ENCODE data around the gene RCOR1. TPM values are rescaled to one million over a fixed set of nuclear protein-coding genes. Genes with fewer than 3 reads are reported as not detected.

The RCOR1 gene
- total RNA-seq, 4 donors from 2014 or later: 12.6 to 20.9 (median 15.7) TPM

DNA sequence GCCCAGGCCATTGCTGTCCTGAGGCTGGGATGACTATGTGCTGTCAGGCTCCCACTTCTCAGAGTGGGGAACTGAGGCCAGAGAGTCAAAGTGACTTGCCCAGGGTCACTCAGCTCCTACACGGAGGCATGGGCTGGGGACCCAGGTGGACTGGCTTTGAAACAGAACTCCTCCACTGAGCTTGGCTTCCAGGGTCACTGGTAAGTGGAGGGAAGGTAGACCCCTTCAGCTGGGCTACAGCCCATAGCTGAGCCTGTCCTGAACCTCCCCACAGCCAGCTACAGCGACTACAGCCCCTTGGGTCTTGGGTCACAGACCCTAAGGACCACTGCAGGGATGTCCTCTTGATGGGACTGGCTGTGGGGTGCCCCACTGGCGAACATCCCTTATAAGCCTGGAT, 144.5 kb downstream of the RCOR1 start:
- ATAC-seq (ENCODE audit: low FRiP score) (no peak), DNase-seq (ENCODE audit: low spot score) (no peak)
- TF ChIP-seq, protein P1, sequence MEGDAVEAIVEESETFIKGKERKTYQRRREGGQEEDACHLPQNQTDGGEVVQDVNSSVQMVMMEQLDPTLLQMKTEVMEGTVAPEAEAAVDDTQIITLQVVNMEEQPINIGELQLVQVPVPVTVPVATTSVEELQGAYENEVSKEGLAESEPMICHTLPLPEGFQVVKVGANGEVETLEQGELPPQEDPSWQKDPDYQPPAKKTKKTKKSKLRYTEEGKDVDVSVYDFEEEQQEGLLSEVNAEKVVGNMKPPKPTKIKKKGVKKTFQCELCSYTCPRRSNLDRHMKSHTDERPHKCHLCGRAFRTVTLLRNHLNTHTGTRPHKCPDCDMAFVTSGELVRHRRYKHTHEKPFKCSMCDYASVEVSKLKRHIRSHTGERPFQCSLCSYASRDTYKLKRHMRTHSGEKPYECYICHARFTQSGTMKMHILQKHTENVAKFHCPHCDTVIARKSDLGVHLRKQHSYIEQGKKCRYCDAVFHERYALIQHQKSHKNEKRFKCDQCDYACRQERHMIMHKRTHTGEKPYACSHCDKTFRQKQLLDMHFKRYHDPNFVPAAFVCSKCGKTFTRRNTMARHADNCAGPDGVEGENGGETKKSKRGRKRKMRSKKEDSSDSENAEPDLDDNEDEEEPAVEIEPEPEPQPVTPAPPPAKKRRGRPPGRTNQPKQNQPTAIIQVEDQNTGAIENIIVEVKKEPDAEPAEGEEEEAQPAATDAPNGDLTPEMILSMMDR (IDR thresholded peaks at IDR 0.05): no peak

DNA sequence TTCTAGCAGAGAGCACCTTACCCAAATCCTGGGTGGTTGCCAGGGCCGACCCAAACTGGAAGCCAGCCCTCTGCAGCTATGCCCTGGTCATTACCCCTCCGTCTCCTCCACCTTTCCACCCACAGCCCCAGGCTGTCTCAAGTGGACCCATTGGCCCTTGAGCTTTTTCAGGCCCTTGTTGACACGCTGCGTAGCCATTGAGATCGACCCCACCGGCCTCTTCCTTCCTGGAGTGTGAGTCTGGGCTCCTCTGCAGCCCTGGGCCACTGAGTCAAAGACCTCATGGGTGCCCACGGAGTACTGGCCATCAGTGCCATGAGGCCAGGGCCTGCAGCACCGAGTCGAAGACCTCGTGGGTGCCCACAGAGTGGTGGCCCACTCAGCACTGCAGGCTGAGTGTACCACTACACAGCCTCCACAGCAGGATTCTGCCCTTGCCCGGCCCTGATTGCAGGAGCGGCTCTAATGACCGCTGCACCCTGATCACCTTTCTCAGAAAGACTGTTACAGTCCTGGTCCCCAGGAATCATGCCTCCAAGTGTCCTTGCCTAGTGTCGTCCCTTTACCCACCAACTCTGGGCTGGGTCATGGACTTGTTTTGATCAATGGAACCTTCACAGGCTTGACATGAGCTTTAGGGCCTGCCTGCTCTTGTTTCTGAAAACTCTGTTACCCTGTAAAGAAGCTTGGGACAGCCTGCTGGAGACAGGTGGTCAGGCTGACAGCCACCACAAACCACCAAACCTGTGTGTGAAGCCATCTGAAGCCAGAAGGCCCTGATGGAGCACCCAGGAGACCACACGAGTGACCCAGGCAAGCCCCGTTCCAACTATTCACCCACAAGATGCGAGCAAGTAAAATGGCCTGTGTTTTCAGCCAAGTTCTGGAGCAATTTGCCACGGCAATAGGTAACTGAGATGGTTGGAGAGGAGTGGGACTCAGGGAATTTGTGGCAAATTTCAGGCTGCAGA, 145.2 kb downstream of the RCOR1 start:
- DNase-seq (ENCODE audit: low spot score): no peak
- TF ChIP-seq, protein P1 (IDR thresholded peaks at IDR 0.05): no peak
- no peak for ATAC-seq (ENCODE audit: low FRiP score)

DNA sequence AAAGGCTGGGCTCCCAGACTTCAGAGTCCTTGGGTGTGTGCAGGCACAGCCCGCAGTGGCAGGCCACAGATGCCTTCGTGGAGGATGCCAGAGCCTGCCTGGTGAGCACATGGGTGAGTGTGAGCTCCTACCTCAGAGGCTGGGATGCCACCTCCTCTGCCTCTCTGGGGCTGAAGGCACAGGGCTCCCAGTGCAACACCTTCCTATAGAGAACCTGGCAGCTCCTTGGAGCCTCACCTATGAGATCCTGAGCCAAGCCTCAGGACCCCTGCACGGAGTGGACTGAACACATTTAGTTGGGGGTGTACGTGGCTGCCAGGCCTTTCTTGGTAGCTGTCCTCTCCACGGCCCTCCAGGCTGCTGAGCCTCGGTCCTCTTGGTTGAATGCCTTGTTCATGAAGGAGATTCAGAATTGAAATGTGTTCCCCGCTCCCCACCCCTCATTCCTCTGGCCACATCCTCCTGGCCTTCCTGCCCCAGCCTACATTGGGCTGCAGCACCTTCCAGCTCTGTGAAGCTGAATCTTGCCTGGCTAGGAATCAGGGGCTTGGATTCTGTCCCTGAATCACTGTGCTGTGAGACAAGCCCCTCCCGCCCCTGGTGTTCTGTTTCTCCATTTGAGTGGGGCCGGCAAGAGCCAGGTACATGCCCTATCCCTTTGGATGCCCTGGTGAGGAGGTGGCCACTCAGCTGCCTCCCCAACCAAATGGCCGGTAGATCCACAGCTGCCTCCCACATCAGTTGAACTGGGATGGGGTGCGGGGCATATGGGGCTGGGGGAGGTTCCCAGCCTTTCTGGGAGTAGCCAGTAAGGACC, 146.1 kb downstream of the RCOR1 start:
- TF ChIP-seq, protein P1 (IDR thresholded peaks at IDR 0.05): no peak
- no peak for ATAC-seq (ENCODE audit: low FRiP score)
- DNase-seq (ENCODE audit: low spot score): no peak

DNA sequence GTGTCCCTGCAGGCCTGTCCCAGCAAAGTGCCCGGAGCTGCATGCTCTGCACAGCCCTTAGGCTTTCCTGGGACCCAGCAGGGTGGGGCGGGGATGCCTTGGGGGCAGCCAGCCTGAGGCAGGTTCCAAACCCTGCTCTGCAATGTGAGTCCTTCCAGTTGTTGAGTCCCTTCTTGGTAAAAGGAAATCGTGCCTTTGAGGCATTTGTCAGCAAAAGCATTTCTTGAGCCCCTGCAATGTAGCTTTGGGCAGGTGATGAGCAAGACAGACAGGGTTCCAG, 146.7 kb downstream of the RCOR1 start:
- ATAC-seq (ENCODE audit: low FRiP score) (no peak), DNase-seq (ENCODE audit: low spot score) (no peak)
- TF ChIP-seq, protein P1 (IDR thresholded peaks at IDR 0.05): no peak

DNA sequence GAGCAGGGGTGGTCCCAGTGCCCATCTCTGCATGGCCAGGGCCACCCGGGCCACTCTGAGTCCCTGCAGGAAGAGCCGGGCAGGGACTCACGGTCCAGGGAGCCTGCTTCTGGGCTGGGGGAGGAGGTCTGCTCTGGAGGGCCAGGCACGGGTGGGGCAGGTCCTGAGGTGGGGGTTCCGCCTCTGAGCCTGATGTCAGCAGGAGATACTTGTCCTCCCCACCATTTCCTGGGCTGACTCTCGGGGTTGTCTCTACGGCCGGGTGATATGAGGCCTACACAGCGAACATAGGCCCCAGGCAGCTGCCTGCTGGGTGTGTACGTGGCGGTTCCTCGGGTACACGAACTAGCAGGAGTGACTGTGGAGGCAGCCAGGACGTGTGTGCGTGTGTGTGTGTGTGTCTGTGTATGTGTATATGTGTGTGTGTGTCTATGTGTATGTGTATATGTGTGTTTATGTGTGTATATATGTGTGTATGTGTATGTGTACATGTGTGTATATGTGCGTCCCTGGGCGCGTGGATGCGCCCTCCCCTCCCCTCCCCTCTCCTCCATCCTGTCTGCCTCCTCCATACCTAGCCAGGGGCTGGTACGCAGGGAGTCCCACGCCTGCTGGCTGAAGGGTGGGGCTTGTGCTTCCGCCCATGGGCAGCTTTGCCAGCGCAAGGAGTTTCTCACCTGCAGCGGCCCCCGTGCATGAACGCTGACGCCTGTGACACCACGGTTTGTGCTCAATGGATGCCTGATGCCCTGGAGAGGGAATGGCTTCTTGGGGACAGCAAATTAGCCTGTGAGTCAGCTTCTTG, 154.4 kb downstream of the RCOR1 start:
- DNase-seq (ENCODE audit: low spot score): no peak
- TF ChIP-seq, protein P1 (IDR thresholded peaks at IDR 0.05): no peak
- no peak for ATAC-seq (ENCODE audit: low FRiP score)

DNA sequence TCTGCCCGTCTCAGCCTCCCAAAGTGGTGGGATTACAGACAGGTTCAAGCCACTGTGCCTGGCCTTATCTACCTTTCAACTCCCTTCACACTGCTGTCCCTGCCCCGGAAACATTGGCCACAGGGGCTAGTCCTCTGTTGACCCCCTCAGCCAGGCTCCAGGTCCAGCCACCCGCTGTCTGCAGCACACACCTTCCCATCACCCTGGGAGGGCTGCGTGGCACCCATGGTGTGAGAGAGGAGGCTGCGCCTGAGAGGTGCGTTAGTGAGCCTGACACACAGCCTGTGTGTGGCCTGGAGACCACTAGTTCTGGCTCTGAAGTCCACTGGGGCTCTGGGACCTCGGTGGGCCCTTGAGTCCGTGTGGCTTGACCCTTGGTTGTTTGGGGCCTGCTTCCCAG, 156.4 kb downstream of the RCOR1 start:
- DNase-seq (ENCODE audit: low spot score) (no peak), ATAC-seq (ENCODE audit: low FRiP score) (no peak)
- TF ChIP-seq, protein P1 (IDR thresholded peaks at IDR 0.05): no peak
